Thoracic aorta (tissue), 2 donors: ENCODE measurements around the gene CASKIN2. TPM values are rescaled to one million over a fixed set of nuclear protein-coding genes. Genes with fewer than 3 reads are reported as not detected.

Experiments used
- ATAC-seq: fragments of 150-250 bp; one replicate; pipeline ENCODE4 v1.8.0; 2017; ENCODE audit warnings: low read depth; ENCODE audit not compliant: insufficient number of reproducible peaks, low FRiP score
- DNase-seq: peaks from one replicate; pipeline ENCODE4 v3.0.0-alpha.2; 2020; ENCODE audit warnings: low spot score
- H3K27ac ChIP-seq, 2 donors: fragments of 200-600 bp; sonication (generic); 1 replicate in 1 of 2; 2 replicates in 1 of 2; pipeline ENCODE4 v1.5.1; 2016; ENCODE audit warnings: mild to moderate bottlenecking in 2 of 2, moderate library complexity in 2 of 2
- H3K27me3 ChIP-seq: fragments of 200-600 bp; sonication (generic); replicated peaks from 2 replicates; pipeline ENCODE4 v1.6.0; 2016; ENCODE audit warnings: mild to moderate bottlenecking; ENCODE audit not compliant: insufficient read depth
- H3K36me3 ChIP-seq: fragments of 200-600 bp; sonication (generic); one replicate; pipeline ENCODE4 v1.5.1; 2016
- H3K4me1 ChIP-seq, 2 donors: fragments of 200-600 bp; sonication (generic); 1 replicate in 1 of 2; 2 replicates in 1 of 2; pipeline versions ENCODE4 v1.5.1 to v1.6.0; 2016; ENCODE audit warnings: low read depth in 2 of 2, mild to moderate bottlenecking in 1 of 2; ENCODE audit not compliant: control insufficient read depth in 1 of 2
- H3K4me3 ChIP-seq: fragments of 200-600 bp; sonication (generic); 2 replicates; pipeline ENCODE4 v1.5.1; 2016; ENCODE audit warnings: mild to moderate bottlenecking
- H3K9me3 ChIP-seq: fragments of 200-600 bp; sonication (generic); 2 replicates; pipeline ENCODE4 v1.5.1; 2016
- total RNA-seq, 2 donors: library from RNA; depleted of rRNA; stranded (reverse); fragments of >200 nt; gene quantifications; one replicate each; pipeline versions ENCODE4 v1.1.0 to v1.2.3, GENCODE V29; 2016
- TF ChIP-seq, protein P1 (sequence below): fragments of 200-600 bp; sonication (generic); IDR thresholded peaks from one replicate; pipeline ENCODE4 v1.5.1; 2019; ENCODE audit warnings: antibody characterized with exemption

Gene CASKIN2
- total RNA-seq, 2 donors from 2014 or later, result 26.0 to 32.4 TPM

DNA sequence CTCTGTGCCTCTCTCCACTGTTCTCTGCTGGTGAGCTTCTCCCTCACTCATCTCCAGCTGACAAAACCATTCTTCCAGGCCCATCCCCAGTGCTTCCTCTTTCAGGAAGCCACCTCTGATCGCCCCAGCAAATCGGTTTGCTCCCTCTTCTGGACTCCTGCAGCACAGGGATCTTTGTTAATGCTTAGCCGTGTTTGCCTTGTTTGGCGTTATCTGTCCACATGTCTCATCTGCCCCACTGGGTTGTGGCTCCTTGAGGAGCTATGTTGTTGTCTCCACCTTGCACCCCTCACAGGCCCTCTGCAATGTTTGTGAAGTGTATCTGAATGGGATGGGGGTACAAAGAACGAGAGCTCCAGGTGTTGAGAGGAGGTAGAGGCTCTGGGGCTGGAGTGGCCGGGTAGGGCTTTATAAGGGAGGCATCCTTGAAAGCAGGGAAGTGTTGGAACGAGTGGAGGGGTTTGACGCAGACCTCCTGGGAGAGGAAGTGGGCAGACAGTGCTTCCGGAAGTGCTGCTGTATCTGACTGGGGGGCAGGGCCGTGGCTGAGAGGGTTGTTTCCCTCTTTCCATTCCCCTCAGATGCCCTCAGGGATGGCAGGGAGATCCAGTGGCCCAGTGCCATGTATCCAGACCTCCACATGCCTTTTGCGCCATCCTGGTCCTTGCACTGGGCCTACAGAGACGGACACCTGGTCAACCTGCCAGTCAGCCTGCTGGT, 27.8 kb downstream of the CASKIN2 start:
- peaks cover 0 to 25% of the 10 kb centered on the region in 2 donors for H3K4me1 ChIP-seq
- no peaks in the 10 kb centered on the region for H3K9me3 ChIP-seq
- peaks cover 12% of the 10 kb centered on the region for H3K36me3 ChIP-seq
- peak overlapping the region in 1 of 2 donors; percentile 25 for H3K27ac ChIP-seq
- no peak for ATAC-seq
- no peak overlapping the region for H3K4me3 ChIP-seq
- H3K27me3 ChIP-seq, result no peaks in the 10 kb centered on the region
- TF ChIP-seq, protein P1, sequence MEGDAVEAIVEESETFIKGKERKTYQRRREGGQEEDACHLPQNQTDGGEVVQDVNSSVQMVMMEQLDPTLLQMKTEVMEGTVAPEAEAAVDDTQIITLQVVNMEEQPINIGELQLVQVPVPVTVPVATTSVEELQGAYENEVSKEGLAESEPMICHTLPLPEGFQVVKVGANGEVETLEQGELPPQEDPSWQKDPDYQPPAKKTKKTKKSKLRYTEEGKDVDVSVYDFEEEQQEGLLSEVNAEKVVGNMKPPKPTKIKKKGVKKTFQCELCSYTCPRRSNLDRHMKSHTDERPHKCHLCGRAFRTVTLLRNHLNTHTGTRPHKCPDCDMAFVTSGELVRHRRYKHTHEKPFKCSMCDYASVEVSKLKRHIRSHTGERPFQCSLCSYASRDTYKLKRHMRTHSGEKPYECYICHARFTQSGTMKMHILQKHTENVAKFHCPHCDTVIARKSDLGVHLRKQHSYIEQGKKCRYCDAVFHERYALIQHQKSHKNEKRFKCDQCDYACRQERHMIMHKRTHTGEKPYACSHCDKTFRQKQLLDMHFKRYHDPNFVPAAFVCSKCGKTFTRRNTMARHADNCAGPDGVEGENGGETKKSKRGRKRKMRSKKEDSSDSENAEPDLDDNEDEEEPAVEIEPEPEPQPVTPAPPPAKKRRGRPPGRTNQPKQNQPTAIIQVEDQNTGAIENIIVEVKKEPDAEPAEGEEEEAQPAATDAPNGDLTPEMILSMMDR, result no peak
- DNase-seq, result no peak

DNA sequence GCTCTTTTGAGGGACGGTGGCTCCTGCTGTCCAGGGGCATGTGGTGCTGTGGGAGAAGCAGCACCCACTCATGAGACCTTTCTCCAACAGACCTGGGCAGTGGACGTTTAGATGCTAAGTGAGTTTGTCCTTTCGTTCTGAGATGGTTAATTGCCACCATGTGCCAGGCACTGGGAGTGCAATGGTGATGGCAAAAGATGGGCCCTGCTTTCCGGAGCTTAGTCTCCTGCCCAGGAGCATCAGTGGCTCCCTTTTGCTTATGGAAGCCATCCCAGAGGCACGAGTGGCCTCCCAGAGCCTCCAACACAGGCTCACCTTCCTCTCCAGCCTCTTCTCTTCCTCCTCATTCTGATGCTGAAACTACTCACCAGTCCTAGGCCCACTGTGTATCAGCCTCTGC, 28.4 kb downstream of the CASKIN2 start:
- no peak for DNase-seq
- no peak for ATAC-seq
- Histone ChIP-seq H3K27me3 (no peaks in the 10 kb centered on the region), H3K4me3 (no peak overlapping the region), H3K4me1 (peaks cover 0 to 25% of the 10 kb centered on the region in 2 donors), H3K36me3 (peaks cover 8% of the 10 kb centered on the region), H3K27ac (peak overlapping the region in 1 of 2 donors; percentile 25), H3K9me3 (no peaks in the 10 kb centered on the region)
- TF ChIP-seq, protein P1, result no peak

DNA sequence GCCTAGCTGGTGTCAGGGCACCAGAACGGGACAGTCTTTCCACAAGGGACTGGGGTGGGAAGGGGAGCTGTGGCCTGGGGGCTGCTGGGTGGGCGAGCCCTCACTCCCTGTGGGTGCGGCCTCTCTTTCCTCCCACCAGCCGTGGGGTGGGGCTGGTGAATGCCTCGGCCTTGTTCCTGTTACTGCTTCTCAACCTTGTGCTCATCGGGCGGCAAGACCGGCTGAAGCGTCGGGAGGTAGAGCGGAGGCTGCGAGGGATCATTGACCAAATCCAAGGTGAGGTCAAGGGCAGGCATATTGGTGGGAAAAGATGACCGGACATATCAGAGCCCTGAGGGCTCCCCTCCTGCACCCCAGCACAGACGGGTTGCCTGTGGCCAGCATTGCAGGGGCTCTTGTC, 29.2 kb downstream of the CASKIN2 start:
- Histone ChIP-seq H3K27ac (no peak overlapping the region), H3K27me3 (no peaks in the 10 kb centered on the region), H3K36me3 (no peaks in the 10 kb centered on the region), H3K9me3 (no peaks in the 10 kb centered on the region), H3K4me1 (peaks cover 0 to 25% of the 10 kb centered on the region in 2 donors), H3K4me3 (no peak overlapping the region)
- TF ChIP-seq, protein P1, result no peak
- ATAC-seq, result no peak
- no peak for DNase-seq

DNA sequence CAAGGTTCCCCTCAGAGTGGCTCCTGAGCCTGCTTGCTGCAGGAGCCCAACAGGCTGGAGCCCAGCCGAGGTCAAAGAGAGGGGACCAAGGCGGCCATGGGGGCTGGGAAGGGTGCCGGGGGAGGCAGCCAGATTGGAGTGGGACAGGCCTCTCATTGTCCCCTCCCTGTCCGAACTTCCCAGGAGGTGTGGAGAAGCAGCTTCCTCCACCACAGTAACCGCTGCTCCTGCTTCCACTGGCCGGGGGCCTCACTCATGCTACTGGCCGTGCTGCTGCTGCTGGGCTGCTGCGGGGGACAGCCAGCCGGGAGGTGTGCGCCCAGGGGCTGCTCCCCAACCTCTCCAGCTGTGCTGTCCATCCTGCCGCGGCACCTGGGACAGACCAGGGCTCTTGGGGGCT, 29.6 kb downstream of the CASKIN2 start:
- Histone ChIP-seq H3K4me3 (no peak overlapping the region), H3K9me3 (no peaks in the 10 kb centered on the region), H3K27me3 (no peaks in the 10 kb centered on the region), H3K36me3 (no peaks in the 10 kb centered on the region), H3K27ac (no peak overlapping the region), H3K4me1 (peaks cover 0 to 21% of the 10 kb centered on the region in 2 donors)
- ATAC-seq (no peak), DNase-seq (no peak)
- TF ChIP-seq, protein P1, result no peak

DNA sequence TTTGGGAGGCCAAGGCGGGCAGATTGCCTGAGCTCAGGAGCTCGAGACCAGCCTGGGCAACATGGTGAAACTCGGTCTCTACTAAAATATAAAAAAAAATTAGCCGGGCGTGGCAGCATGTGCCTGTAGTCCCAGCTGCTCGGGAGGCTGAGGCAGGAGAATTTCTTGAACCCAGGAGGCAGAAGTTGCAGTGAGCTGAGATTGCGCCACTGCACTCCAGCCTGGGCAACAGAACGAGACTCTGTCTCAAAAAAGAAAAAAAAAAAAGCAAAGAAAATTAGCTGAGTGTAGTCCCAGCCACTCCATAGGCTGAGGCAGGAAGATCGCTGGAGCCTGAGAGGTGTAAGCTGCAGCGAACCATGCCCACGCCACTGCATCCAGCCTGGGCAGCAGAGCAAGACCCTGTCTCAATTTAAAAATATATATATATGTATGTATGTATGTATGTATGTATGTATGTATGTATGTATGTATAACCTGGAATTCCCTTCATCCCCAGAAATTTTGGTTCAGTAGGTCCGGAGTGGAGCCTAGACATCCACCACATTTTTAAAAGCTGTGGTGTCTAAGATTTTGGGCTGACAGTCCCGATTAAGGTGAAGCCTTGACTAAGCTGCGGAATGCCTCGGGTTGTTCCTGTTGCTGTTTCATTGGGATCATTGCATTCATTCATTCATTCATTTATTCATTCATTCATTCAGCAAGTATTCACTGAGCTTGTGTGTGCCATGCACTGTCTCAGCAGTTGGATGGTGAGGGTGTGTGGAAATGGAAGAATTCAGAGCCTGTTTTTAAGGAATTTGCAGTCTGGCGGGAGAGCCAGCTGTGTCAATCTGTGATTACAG, 33.0 kb downstream of the CASKIN2 start:
- peaks cover 1 to 11% of the 10 kb centered on the region in 2 donors for H3K4me1 ChIP-seq
- no peak overlapping the region for H3K27ac ChIP-seq

More for the DNA sequence above, 33.0 kb downstream of the CASKIN2 start:
- H3K9me3 ChIP-seq, result no peaks in the 10 kb centered on the region
- no peak for DNase-seq
- TF ChIP-seq, protein P1, result no peak
- no peaks in the 10 kb centered on the region for H3K36me3 ChIP-seq
- no peaks in the 10 kb centered on the region for H3K27me3 ChIP-seq
- no peak overlapping the region for H3K4me3 ChIP-seq
- no peak for ATAC-seq
